ENCODE data around the gene BTAF1.
A peak's percentile ranks its signal among the peaks of the same experiment; 100 is the strongest.

Gene BTAF1

GRCh38 chr10:91909117-91909677, 14.4 kb upstream of the BTAF1 start, which contains the start of gene FGFBP3:
Gene FGFBP3, minus strand, starts transcription at chr10:91909486. Its CDS starts 517 bp downstream, at chr10:91908969.
- no peak for DNase-seq (ENCODE audit: low spot score)
- TF ChIP-seq CTCF (IDR thresholded peaks at IDR 0.05; ENCODE audit: extremely low read depth, insufficient read depth, missing control alignments): no peak
- in situ Hi-C loops (cut with MboI; ENCODE audit: low pct_unique_long_range_greater_than_20kb, low sequenced_read_pairs, unreplicated experiment): no loop called here

- no peak for DNase-seq (ENCODE audit: low spot score)
- no peak for TF ChIP-seq CTCF (IDR thresholded peaks at IDR 0.05; ENCODE audit: extremely low read depth, insufficient read depth, missing control alignments)
- in situ Hi-C loops (cut with MboI; ENCODE audit: low pct_unique_long_range_greater_than_20kb, low sequenced_read_pairs, unreplicated experiment): no loop called here
Observed at GRCh38 chr10:91910467-91910866, 13.1 kb upstream of the BTAF1 start.

GRCh38 chr10:91919651-91920050, 3.9 kb upstream of the BTAF1 start:
- in situ Hi-C loops (cut with MboI; ENCODE audit: low pct_unique_long_range_greater_than_20kb, low sequenced_read_pairs, unreplicated experiment): no loop called here
- TF ChIP-seq CTCF (IDR thresholded peaks at IDR 0.05; ENCODE audit: extremely low read depth, insufficient read depth, missing control alignments): no peak

DNA sequence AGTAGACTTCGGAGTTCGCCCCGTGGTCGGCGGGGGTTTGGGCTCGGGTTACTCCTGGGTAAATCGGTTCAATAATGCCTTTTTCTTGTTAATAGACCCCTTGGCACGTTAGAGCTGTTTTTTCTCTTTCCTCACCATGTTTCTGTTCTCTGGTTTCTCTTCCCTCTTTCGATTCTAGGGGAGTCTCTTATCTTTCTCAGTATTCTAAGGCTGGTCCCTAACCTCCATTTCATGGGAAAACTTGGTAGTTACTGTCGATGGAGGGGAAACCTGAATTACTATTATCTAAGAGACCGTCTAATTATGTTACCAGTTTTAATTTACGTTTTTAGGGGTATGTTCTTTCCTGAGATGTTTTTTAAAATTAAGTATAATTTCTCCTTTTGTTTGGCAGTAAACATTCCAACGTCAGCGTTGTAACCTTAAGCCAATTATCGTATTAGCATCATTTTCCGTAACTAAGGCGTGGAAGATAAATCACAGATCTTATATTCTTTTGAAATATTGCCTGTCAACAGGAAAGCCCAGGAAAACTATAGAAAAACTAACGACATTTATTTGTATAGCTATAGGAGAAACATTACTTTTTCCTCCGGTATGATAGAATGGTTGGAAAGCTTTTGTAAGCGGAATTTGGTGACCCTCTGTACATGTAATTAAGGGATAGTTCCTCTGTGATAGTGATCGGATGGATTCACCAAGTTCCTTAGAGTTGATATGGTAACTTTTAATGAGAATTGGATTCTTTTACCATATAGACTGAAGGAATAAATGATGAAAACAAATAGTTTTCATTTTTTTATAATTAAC, 847 bp downstream of the BTAF1 start:
- peak; percentile 53 for DNase-seq (ENCODE audit: low spot score)
- no peak for TF ChIP-seq CTCF (IDR thresholded peaks at IDR 0.05; ENCODE audit: extremely low read depth, insufficient read depth, missing control alignments)
- in situ Hi-C loops (cut with MboI; ENCODE audit: low pct_unique_long_range_greater_than_20kb, low sequenced_read_pairs, unreplicated experiment): no loop called here

More at GRCh38 chr10:91919651-91920050, 3.9 kb upstream of the BTAF1 start:
- DNase-seq (ENCODE audit: low spot score): no peak

DNA sequence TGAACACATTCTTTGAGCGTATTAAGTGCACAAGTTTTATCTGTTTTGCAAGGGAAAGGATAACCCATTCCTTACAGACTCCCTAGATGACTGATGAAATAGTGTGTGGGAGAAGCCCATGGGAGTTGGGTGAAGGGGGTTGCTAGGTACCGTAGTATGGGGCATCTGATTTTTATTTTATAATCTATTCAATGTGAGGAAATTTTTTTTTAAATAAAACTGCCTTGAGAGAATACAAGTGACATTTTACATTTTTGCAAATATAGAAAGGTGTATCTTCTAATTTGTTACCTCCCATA, 1.4 kb downstream of the BTAF1 start:
- no peak for TF ChIP-seq CTCF (IDR thresholded peaks at IDR 0.05; ENCODE audit: extremely low read depth, insufficient read depth, missing control alignments)
- in situ Hi-C loops (cut with MboI; ENCODE audit: low pct_unique_long_range_greater_than_20kb, low sequenced_read_pairs, unreplicated experiment): no loop called here
- no peak for DNase-seq (ENCODE audit: low spot score)

DNA sequence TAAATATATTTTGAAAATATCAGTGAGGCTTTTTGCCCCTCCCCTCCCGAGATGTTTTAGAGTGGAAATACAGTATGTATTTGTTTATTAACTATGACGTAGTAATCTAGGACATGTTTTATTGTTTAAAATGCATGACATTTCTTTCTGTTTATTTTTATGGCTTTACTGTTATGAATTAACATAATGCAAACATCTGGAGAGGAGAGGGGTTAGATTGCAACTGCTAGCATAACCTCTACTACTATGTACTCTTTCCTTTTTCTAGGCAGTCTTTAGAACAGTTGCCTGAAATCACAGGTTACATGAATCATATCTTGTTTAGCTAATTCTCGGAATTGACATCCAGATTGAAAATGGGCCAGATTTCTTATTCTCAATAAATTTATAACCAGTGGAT, 7.4 kb downstream of the BTAF1 start:
- in situ Hi-C loops (cut with MboI; ENCODE audit: low pct_unique_long_range_greater_than_20kb, low sequenced_read_pairs, unreplicated experiment): no loop called here
- no peak for DNase-seq (ENCODE audit: low spot score)
- no peak for TF ChIP-seq CTCF (IDR thresholded peaks at IDR 0.05; ENCODE audit: extremely low read depth, insufficient read depth, missing control alignments)
